ENCODE results near the gene PROM2.

The PROM2 gene

DNA sequence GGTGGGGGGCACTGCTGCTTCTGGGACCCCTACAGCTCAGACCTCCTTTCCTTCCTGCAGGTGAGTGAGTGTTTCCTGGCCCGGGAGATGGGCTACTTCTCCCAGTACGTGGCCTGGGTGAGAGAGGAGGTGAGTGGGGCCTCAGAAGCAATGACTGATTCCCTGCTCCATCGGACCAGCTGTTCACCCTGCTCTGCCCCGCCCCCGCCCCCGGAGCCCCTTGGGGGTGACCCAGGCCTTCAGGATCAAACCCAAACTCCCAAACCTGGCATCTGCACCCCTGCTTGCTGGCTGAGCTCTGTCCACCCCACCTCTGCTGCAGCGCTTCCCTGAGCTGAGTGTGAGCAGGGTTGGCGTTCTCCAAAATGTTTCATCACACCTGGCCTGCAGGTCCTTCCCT lies 13.1 kb downstream of the PROM2 start:
- peaks cover 7 to 11% of the 10 kb centered on the region in 2 donors for H3K36me3 Mint-ChIP-seq
- H3K4me3 Mint-ChIP-seq: no peak overlapping the region
- H3K9me3 Mint-ChIP-seq: peaks cover 14 to 25% of the 10 kb centered on the region in 2 donors
- ATAC-seq (replicated peaks) (no peak), DNase-seq (no peak)
- no peaks in the 10 kb centered on the region for H3K4me1 Mint-ChIP-seq
- H3K27ac Mint-ChIP-seq: no peak overlapping the region
- H3K27me3 Mint-ChIP-seq: peaks cover 0 to 4% of the 10 kb centered on the region in 2 donors

DNA sequence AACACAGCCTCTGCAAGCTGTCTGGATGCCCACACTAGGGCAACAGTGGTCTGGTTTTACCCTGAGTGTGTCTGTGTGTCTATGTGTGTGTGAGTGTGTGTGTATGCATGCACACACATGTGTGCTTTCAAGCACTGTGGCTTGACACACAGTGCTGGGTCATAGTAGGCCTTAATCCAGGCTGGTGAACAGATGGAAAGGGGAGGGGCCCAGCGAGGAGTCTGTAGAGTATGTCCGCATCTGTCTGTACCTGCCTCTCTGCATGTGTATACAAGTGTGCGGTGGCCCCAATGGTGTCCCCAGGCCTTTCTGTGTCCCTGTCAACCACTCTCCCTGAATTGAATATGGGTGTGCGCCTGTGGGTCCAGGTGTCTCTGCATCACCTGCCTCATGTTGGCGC lies 13.6 kb downstream of the PROM2 start:
- H3K36me3 Mint-ChIP-seq: peaks cover 7 to 11% of the 10 kb centered on the region in 2 donors
- peaks cover 0 to 4% of the 10 kb centered on the region in 2 donors for H3K27me3 Mint-ChIP-seq
- H3K27ac Mint-ChIP-seq: no peak overlapping the region
- DNase-seq: no peak
- no peak overlapping the region for H3K4me3 Mint-ChIP-seq
- peaks cover 17 to 27% of the 10 kb centered on the region in 2 donors for H3K9me3 Mint-ChIP-seq
- ATAC-seq (replicated peaks): no peak
- no peaks in the 10 kb centered on the region for H3K4me1 Mint-ChIP-seq

DNA sequence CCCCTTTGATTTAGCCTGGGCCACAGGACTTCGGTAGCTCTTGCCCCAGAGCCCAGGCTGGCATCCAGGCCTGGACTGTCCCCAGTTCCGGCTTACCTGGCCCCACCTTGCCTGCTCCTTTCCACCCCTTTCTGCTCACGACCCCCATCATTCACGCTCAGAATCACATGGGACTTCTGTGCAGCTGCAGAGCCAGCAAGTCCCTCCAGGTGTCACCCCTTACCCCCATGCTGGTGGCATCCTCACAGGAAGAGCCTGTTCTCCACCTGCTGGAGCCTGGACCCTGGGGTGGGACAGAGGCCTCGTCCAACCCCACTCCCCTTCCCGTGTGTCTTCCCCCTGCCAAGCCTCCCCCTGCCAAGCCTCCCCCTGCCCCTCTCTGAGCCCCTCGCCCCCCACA lies 15.0 kb downstream of the PROM2 start:
- H3K4me3 Mint-ChIP-seq: no peak overlapping the region
- DNase-seq (no peak), ATAC-seq (replicated peaks) (no peak)
- H3K36me3 Mint-ChIP-seq: peaks cover 7 to 11% of the 10 kb centered on the region in 2 donors
- no peaks in the 10 kb centered on the region for H3K4me1 Mint-ChIP-seq
- no peak overlapping the region for H3K27ac Mint-ChIP-seq
- peaks cover 0 to 4% of the 10 kb centered on the region in 2 donors for H3K27me3 Mint-ChIP-seq
- peaks cover 17 to 31% of the 10 kb centered on the region in 2 donors for H3K9me3 Mint-ChIP-seq

DNA sequence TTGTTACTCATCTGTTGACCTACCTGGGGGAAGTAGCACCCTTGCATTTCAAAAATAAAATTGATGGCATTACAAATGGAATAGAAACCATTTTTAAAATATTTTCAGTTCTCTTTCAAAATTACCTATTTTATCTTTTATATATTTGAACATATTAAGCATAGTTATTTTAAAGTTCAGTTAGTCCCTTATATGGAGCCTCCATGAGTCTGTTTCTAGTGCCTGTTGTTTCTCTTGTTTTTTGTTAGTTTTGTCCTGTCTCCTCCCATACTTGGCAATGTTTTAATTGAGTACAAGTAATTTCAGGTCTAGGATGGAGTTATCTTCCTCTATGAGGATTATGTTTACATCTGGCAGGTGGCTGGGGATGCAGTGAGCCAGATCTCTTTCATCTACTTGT lies 17.0 kb downstream of the PROM2 start:
- ATAC-seq (replicated peaks) (no peak), DNase-seq (no peak)
- peaks cover 4 to 5% of the 10 kb centered on the region in 2 donors for H3K27me3 Mint-ChIP-seq
- no peak overlapping the region for H3K4me3 Mint-ChIP-seq
- no peaks in the 10 kb centered on the region for H3K4me1 Mint-ChIP-seq
- no peak overlapping the region for H3K27ac Mint-ChIP-seq
- H3K9me3 Mint-ChIP-seq: peaks cover 17 to 31% of the 10 kb centered on the region in 2 donors
- peaks cover 7 to 11% of the 10 kb centered on the region in 2 donors for H3K36me3 Mint-ChIP-seq

DNA sequence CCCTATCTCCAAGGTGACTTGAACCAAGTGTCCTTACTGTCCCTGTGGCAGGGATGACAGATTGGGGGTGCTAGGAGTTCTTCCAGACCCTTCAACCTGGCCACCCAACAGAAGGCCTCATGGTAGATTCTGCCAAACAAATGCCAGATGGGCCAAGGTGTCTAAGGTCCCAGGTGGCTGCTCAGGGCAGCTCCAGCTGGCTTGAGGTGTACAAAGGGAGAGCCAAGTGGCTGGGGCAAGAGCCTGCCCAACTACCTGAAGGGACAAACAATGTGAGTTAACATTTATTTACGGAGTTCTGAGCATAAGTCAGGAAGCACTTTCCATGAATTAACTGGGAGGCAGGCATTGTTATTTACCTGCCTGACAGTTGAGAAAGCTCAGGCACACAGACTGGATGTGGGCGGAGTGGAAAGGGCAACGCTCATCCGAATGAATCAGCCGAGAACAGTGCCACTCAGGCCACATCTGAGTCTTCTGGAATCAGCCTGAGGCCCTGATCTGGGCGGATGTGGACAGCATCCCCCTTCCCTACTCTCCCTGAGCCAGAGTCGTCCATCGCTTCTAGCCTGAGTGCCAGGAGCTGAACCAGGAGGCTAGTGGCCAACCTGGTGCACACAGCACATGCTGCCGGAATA lies 18.5 kb downstream of the PROM2 start:
- H3K27me3 Mint-ChIP-seq: peaks cover 17 to 19% of the 10 kb centered on the region in 2 donors
- ATAC-seq (replicated peaks): no peak

DNA sequence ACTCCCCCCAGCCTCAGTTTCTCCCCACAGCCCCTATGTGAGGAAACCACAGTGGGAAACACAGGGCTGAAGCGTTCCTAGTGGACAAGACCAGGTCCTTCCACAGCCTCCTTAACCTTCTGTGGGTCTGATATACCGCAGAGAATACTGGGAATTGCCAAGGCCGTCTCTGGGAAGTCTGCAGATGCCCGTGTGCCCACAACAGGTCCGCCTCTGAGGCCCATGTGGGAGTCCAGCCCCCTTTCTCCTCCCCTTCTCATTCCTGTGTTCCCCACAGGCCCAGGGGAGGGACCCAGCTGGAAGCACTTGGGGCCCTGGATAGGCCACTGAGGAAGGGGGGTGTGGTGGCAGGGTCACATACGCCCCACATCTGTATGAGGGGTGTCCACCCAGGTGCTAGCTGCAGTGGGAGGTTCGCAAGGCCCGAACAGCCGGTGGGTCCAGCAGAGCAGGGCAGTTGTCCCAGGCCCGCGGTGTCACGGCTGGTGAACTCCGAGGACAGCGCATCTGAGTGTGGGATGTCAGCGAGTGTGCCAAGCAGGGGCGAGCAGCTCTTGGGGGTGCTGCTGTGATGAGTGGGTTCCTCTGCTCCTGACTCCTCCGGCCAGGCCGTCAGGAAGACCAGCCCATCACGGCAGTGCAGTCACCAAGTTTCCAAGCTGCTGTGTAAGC lies 20.5 kb downstream of the PROM2 start:
- H3K27ac Mint-ChIP-seq: no peak overlapping the region
- H3K27me3 Mint-ChIP-seq: peaks cover 19 to 20% of the 10 kb centered on the region in 2 donors
- no peak overlapping the region for H3K4me3 Mint-ChIP-seq
- DNase-seq: no peak
- peaks cover 0 to 2% of the 10 kb centered on the region in 2 donors for H3K4me1 Mint-ChIP-seq
- ATAC-seq (replicated peaks): no peak
- H3K9me3 Mint-ChIP-seq: peaks cover 16 to 25% of the 10 kb centered on the region in 2 donors
- H3K36me3 Mint-ChIP-seq: peaks cover 7 to 11% of the 10 kb centered on the region in 2 donors

More for the DNA sequence above, 18.5 kb downstream of the PROM2 start:
- Mint-ChIP-seq H3K9me3 (peaks cover 17 to 31% of the 10 kb centered on the region in 2 donors), H3K36me3 (peaks cover 7 to 11% of the 10 kb centered on the region in 2 donors), H3K4me1 (peaks cover 0 to 2% of the 10 kb centered on the region in 2 donors), H3K4me3 (no peak overlapping the region), H3K27ac (no peak overlapping the region)
- no peak for DNase-seq

DNA sequence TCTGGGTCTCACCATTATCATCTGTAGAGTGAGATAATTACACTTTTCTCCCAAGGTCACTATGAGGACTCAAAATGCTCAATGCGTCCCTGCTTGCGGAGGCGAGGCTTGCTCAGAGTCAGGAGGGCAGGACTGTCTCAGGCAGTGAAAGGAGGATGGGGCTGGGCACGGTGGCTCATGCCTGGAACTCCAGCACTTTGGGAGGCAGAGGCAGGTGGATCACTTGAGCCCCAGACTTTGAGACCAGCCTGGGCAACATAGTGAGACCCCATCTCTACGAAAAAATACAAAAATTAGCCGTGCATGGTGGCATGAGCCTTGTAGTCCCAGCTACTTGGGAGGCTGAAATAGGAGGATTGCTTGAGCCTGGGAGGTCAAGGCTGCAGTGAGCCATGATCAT lies 21.1 kb downstream of the PROM2 start:
- ATAC-seq (replicated peaks): no peak
- H3K27me3 Mint-ChIP-seq: peaks cover 19 to 20% of the 10 kb centered on the region in 2 donors

DNA sequence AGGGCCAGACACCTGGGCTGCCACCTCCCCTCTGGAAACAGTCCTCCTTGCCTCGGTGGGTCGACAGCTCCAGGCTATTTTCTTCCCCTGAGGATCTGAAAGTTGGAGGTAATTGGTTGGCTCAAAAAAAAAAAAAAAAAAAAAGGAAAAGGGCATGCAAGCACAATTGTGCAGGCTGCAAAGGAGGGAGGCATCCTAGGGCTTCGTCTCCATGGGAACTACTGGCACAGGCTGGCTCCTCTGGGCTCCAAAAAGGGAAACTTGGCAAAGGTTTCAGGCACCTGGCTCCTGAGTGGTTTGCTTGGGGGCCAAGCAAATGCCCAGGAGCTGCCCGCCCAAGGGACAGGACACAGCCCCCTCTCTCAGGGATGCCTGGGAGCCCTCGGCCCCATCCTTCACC lies 21.8 kb downstream of the PROM2 start:
- ATAC-seq (replicated peaks): no peak
- Mint-ChIP-seq H3K9me3 (peaks cover 7 to 15% of the 10 kb centered on the region in 2 donors), H3K27ac (no peak overlapping the region), H3K4me3 (no peak overlapping the region), H3K4me1 (peaks cover 0 to 2% of the 10 kb centered on the region in 2 donors), H3K36me3 (peaks cover 0 to 2% of the 10 kb centered on the region in 2 donors), H3K27me3 (peaks cover 19 to 20% of the 10 kb centered on the region in 2 donors)
- no peak for DNase-seq

More for the DNA sequence above, 21.1 kb downstream of the PROM2 start:
- Mint-ChIP-seq H3K9me3 (peaks cover 10 to 19% of the 10 kb centered on the region in 2 donors), H3K4me3 (no peak overlapping the region), H3K27ac (no peak overlapping the region), H3K36me3 (peaks cover 3 to 6% of the 10 kb centered on the region in 2 donors), H3K4me1 (peaks cover 0 to 2% of the 10 kb centered on the region in 2 donors)
- no peak for DNase-seq

DNA sequence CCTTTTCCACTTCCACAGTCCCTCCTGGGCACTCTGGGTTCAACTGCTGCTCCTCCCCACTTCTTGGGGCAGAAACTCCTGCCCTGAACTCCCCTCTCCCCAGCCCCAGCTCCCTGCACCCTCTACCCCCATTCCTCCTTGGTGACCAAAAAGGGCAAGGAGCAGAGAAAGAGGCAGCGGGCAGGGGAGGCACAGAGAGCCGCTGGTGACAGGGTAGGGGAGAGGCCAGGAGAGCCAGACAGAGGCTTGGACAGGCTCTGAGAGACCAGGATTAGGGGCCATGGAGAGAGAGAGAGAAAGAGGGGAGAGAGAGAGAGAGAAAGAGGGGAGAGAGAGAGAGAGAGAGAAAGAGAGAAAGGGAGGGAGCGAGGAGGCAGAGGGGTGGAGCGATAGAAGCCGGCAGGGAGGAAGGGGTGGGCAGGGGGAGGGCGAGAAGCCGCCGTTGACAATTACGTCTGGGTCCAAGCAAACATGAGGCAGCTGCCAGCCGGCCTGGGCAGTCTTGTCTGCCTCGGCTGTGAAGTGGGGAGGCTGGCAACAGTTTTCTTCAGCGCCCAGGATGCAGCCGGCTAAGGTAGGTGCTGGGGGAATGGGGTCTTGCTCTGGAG lies 22.7 kb downstream of the PROM2 start, which contains the start of gene KCNIP3:
TSS of gene KCNIP3 (plus strand) at position 468 of the 608 bp plus-strand sequence. CDS start at position 560, 92 bp downstream.
- Mint-ChIP-seq H3K4me1 (peaks cover 0 to 2% of the 10 kb centered on the region in 2 donors), H3K4me3 (no peak within 1 kb of the TSS), H3K9me3 (peaks cover 4 to 10% of the 10 kb centered on the region in 2 donors), H3K36me3 (no peaks in the 10 kb centered on the region), H3K27ac (peak within 1 kb of the TSS; percentile 52), H3K27me3 (peaks cover 19 to 20% of the 10 kb centered on the region in 2 donors)
- DNase-seq: no peak
- no peak for ATAC-seq (replicated peaks)

DNA sequence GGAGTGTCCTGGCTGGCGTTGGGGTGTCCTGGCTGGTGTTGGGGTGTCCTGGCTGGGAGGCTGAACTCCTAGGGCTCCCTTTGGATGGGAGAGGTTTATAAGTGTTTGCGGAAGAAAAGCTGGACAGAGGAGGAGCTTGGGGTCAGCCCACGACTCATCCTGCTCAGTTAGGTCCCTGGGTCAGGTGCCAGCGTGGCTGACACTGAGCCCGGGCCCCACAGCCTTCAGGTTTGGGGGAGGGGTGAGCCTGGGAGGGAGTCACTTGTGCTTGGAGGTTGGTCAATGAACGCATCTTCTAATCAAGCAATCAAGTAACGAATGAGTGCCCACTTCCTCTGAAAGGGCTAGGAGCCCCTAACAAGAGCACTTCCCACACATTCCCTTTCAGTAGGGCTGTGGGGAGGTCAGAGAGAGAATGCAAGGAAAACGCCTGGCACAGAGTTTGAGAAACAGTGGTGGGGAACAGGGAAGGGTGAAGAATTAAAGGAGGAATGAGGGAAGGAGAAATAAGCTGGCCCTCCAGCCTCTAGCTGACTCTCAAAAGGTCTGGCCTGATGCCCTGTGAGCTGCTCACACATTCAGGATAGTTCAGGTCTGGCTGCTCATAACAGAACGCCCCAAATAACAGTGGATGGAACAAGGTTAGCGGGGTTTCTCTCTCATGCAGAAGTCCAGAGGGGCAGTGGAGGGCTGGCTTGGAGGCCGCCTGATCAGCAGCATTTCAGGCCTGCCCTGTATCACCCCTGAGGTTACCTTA lies 23.6 kb downstream of the PROM2 start:
- ATAC-seq (replicated peaks): no peak

DNA sequence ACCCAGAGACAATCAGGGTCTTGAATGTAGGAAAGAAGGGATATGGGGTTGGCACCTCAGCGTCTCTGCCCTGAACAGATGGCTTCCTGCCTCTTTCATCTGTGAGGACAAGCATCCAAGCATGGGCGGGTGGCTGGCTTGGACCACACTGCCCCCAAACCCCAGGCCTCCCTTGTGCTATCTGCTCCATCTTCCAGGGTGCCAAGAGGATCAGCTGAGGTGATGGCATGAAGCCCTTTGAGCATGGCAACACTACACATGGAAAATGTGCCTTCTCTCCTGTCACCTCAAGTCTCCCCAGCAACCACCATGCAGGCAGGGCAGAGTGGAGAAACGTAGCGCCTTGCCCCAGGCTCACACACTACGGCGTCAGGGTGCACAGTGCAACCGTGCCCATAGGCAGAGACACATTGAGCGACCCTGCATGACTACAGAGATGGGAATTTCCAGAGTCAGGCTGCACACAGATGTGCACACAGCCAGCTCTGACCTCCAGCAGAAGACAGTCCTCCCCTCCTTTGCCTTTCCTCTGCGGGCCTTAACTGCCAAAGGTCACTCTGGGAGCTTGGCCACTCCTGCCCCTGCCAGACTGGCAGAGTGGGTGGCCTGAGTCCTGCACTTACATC lies 24.4 kb downstream of the PROM2 start:
- no peak for DNase-seq
- Mint-ChIP-seq H3K4me3 (no peak overlapping the region), H3K27ac (no peak overlapping the region), H3K4me1 (peaks cover 0 to 4% of the 10 kb centered on the region in 2 donors), H3K27me3 (peaks cover 19 to 20% of the 10 kb centered on the region in 2 donors), H3K36me3 (no peaks in the 10 kb centered on the region), H3K9me3 (no peaks in the 10 kb centered on the region)
- ATAC-seq (replicated peaks): peak in 1 of 2 donors; percentile 22

More for the DNA sequence above, 23.6 kb downstream of the PROM2 start:
- no peak for DNase-seq
- Mint-ChIP-seq H3K36me3 (no peaks in the 10 kb centered on the region), H3K27me3 (peaks cover 19 to 20% of the 10 kb centered on the region in 2 donors), H3K9me3 (peaks cover 0 to 4% of the 10 kb centered on the region in 2 donors), H3K4me3 (no peak overlapping the region), H3K27ac (peak overlapping the region; percentile 52), H3K4me1 (peaks cover 0 to 2% of the 10 kb centered on the region in 2 donors)

DNA sequence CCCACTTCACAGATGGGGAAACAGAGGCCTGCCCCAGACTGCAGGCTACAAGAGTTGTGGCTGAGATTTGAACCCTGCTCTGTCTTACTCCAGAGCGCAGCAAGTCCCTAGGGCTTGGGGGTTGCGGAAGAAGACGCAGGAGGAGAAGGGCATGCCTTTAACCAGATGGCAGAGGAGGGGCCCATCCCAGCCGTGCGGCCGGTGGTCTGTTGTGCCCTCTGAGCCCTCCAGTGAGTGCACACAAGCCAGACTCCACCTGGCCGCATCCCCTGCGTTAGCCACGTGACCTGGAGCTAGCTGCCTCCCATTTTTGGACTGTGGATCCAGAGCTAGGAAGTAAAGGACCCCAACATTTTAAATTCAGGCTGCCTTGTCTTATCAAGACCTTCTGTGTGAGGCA lies 25.7 kb downstream of the PROM2 start:
- H3K4me1 Mint-ChIP-seq: peaks cover 0 to 4% of the 10 kb centered on the region in 2 donors
- peaks cover 19 to 20% of the 10 kb centered on the region in 2 donors for H3K27me3 Mint-ChIP-seq
- H3K27ac Mint-ChIP-seq: no peak overlapping the region
- no peak for ATAC-seq (replicated peaks)
- H3K9me3 Mint-ChIP-seq: no peaks in the 10 kb centered on the region
- no peak overlapping the region for H3K4me3 Mint-ChIP-seq
- H3K36me3 Mint-ChIP-seq: no peaks in the 10 kb centered on the region
- no peak for DNase-seq

DNA sequence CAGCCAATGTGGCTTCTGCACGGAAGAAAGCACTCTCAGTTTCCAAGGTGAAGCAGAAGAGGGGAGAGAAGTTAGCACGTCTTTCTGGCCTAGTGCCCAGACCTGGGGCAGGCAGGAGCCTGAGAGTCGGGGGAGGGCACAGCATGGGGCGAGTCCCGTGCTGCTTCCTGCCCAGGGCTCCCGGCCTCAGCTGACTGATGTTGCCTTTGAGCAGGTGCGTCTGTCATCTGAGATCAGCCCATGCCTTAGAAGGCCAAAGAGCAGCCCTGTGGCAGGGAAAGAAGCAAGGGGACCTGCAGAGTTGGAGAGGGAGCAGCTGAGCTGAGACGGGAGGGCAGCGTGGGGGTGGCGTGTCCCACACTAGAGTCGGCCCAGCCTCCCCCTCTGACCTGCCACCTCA lies 26.2 kb downstream of the PROM2 start:
- H3K27ac Mint-ChIP-seq: no peak overlapping the region
- H3K4me3 Mint-ChIP-seq: no peak overlapping the region
- no peak for DNase-seq
- H3K36me3 Mint-ChIP-seq: no peaks in the 10 kb centered on the region
- H3K9me3 Mint-ChIP-seq: no peaks in the 10 kb centered on the region
- H3K4me1 Mint-ChIP-seq: peaks cover 0 to 4% of the 10 kb centered on the region in 2 donors
- H3K27me3 Mint-ChIP-seq: peaks cover 19 to 20% of the 10 kb centered on the region in 2 donors
- no peak for ATAC-seq (replicated peaks)
